Mucosa of gallbladder (tissue), 1 donor: ENCODE data around the gene CRIP1. TPM values are rescaled to one million over a fixed set of nuclear protein-coding genes. Genes with fewer than 3 reads are reported as not detected.

Source experiments
- DNase-seq: peaks from one replicate; pipeline ENCODE4 v3.0.0-alpha.2; 2020; ENCODE audit warnings: low spot score
- total RNA-seq: library from RNA; stranded (reverse); gene quantifications from one replicate; pipeline ENCODE4 v1.2.1, GENCODE V29; 2021
- donor health status: DM: no; HTN: no; CAD: no.

CRIP1 gene
- total RNA-seq, 1 donor from 2014 or later, result 35.7 TPM

DNA sequence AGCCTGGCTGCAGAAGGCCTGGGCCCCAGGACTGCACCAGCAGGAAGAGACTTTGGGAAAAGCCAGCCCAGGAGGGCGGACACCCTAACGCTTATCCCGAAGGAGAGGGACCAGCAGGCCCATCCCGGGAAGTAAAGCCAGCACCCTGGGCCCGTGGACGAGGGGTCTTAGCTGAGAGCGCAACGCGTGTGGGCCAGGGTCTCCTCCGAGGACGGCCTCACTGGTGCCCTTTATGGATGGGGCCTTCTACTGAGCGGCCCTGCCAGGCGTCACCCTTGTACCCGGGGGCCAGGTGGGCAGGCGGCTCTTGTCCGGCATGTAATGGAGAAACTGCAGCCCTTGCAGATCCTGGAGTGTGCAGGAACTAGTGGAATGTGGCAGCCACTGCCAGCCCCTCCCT lies 18.4 kb downstream of the CRIP1 start:
- DNase-seq, result no peak

DNA sequence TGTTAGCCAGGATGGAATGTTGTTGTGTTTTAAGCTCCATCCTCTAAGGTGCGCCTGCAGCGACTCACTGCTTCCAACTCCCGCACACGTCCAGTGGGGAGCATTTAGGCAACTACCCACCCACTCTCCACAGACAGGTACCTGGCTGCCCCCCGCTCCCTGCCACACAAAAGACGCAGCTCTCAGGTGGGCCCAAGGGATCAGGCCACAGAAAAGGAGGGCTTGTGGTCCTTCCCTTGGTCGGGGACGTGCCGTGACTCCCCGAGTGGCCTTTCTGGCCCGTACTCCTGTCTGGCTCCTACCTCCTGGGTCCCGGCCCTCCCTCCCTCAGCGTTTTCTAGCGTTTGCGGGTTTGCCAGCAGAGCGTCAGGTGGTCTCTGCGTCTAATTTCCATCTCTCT lies 20.6 kb downstream of the CRIP1 start:
- DNase-seq, result no peak

DNA sequence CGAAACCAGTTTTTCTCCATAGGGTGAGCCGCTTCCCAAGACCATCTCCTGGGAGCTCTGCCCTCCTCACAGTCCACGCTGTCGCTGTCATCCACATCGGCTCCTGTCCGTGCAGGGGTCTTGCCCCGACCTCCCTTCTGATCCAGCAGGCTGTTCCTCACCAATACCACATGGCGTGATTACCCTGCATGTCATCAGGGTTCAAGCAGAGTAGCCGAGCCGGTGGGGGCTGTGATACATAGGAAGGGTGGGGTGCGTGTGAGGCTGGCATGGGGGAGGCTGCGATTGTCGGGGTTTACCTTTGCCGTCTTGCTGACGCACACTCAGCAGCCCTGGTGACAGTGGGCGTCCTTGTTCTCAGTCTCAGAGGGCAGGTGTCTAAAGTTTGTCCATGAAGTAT lies 21.4 kb downstream of the CRIP1 start:
- DNase-seq, result no peak

DNA sequence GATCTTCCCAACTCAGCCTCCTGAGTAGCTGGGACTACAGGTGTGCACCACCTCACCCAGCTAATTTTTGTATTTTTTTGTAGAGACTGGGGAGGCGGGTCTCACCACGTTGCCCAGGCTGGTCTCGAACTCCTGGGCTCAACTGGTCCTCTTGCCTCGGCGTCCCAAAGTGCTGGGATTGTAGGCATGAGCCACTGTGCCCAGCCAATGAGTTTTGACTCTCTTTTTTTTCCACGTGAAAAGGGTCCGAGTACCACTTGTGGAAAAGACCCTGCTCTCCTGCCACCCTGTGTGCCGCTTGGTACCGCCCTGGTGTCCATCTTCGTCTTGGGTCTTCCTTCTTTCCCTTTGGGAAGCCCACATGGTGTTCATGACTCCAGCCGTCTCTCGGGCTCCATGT lies 21.9 kb downstream of the CRIP1 start:
- no peak for DNase-seq

DNA sequence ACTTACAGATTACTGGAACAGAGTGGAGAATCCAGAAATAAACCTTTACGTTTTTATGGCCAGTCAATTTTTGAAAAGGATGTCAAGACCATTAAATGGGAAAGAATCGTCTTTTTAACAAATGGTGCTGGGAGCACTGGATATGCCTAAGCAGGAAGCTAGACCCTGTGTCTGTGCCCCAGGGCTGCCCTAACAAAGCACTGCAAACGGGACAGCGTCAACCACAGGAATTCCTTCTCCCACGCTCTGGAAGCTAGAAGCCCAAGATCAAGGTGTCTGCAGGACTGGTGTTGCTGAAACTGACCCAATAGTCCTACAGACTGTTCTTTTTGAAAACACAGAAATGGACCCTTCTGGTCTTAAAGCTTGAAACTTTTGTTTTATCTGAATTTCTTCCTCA lies 30.4 kb downstream of the CRIP1 start:
- DNase-seq, result no peak

DNA sequence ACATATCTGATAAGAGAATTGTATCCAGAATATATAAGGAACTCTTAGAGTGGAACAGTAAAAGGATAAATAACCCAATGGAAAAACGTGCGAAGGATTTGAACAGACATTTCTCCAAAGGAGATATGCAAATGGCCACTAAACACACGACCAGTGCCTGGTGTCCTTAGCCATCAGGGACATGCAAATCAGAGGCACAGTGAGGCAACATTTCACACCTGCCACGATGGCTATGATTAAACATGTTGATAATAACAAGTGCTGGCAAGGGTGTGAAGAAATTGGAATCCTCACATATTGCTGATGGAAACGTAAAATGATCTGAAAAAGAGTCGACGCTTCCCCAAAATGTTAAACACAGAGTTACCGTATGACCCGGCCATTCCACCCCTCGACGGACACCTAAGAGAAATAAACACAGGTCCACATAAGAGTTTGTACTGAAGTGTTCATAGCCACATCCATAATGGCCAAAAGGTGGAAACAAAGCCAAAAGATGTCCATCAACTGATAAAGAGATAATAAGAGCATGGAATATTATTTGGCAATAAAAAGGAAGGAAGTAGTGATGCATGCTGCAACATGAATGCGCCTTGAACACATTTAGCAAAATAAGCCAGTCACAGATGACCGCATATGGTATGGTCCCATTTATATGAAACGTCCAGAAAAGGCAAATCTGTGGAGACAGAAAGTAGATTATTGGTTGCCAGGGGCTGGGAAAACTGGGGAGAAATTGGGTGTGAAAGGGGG lies 33.4 kb downstream of the CRIP1 start:
- no peak for DNase-seq

DNA sequence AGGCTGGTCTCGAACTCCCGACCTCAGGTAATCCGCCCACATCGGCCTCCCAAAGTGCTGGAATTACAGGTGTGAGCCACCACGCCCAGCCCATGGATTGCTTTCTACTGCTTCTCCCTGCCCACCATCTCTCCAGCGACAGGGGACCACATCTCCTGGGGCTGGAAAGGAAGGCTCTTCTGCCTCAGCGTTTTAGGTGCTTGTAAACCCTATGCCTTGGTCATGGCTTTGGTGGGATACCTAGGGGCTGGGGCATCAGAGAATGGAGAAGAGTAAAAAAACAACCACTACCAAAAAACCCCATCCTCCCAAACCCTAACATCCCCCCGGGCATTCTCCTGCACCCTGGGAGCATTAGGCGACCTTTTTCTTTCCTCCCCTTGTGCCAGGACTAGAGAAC lies 38.6 kb downstream of the CRIP1 start:
- no peak for DNase-seq

DNA sequence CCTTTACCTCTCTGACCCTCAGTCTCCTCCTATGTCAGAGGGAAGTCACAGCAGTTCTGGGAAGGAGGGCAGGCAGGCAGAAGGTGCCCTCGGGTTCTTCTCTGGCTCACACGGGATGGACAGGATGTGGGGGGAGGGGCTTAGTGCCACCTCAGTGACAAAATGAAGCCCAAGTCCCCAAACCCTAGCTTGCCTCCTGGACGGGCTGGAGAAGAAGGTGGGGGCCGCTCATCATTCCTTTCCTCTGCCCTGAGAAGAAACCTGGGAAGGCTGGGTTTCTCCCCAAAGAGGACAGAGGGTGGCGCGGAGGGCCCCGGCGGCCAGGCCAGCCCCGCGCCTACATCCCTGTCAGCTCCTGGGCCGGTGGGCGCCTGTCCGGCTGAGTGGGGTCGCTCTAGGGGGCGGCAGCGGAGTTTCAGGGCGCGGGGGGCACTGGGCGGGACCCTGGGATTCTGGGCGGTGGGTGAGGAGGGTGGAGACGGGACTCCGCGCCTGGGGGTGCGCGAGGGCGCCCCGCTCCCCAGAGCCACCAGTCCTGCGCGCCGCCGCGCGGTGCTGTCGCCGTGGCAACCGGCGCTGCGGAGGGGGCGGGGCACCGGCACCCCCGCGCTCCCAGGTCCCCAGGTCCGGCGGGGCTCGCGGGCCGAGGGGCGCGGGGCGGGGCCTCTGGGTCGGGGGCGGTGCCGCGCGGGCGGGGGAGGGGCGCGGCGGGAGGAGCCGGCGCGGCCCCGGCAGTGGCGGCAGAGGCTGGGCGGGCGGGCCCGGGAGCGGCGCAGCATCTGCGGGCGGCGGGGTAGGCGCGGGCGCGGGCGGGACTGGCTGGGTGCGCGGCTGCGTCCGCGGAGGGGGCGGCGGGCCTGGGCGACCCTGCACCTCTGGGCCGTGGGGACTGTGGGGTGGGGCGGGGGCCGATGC lies 39.4 kb downstream of the CRIP1 start, which contains the start of gene TMEM121:
Gene TMEM121 (plus strand): TSS at position 723 of the 915 bp plus-strand sequence. CDS start 2,252 bp downstream, outside the sequence.
- no peak for DNase-seq

DNA sequence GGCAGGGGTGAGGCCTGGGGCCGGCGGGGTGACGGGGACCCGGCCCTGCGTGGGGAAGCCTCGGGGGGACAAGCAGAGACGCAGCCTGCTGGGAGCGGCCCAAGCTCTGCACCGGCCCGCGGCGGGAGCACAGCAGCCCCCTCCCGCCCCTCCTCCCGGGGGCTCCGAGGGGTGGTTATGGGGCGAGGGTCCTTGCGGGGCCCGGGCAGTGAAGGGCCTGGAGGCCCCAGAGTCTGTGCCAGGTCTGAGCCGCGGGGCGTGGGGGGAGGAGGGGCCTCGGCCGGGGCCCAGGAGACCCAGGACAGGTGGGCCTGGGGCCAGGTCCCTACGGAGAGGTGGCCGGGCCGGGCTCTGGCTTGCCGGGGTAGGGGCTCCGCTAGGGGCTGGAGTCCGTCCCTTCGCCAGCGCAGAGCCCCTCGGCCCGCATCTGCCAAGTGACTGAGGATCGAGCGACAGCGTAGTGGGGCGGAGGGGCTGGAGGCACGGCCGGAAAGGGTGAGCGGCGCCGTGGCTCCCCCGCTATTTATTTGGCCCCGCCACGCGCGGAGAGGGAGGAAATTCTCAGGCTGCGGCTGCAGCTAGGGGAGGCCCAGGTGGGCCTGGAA lies 40.2 kb downstream of the CRIP1 start:
- no peak for DNase-seq

DNA sequence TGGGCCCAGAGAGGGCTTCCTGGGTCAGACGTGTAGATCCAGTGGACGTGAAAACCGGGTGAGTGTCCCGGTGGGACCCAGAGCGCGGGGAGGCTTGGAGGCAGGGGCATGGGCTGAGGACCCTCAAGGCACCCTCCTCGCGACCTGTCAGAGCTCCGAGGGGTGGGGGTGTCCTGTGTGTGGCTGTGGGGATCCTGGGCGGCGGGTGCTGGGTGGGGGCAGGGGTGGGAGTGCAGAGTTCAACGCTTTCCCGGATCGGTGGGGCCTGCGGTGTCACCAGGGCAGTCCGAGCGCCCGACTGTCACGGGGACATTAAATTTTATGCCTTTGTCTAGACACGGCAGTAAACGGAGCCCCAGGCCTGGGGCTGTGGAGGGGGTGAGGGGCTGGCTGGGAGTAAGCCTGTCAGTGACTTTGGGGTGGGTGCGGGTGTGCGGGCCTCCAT lies 40.7 kb downstream of the CRIP1 start:
- DNase-seq, result no peak

DNA sequence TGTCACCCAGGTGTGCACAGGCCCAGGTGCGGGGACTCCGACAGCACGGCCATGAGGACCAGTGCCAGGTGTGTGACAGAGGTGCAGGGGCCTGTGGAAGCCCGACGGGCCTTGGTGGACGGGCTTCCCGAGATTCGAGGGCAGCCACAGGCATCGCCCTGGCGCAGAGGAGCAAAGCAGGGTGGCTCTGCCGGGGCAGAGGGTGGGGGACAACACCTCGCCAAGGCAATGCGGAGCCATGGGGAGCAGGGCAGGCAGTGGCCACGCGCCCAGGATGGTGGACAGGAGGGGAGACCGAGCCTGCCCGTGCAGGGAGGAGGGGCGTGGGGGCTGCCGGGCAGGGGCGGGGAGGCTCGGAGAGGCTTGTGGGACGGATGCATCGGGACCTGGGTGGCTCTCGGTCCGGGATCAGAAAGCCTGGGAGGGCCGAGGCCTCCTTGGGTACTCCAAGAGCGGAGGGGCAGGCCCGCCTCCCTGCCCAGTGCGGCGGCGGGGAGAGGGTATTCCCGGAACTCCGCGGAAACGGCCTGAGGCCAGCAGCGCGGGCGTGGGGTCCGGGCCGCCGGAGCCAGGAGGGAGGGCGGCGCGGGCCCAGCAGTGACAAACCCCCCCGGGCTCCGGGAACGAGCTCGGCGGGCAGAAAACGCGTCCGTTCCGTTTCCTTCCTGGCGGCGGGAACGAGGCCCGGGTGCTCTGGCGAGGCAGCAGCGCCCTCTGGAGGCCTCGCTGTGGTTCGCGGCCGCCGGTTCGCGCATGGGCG lies 41.3 kb downstream of the CRIP1 start:
- DNase-seq, result peak; percentile 77

DNA sequence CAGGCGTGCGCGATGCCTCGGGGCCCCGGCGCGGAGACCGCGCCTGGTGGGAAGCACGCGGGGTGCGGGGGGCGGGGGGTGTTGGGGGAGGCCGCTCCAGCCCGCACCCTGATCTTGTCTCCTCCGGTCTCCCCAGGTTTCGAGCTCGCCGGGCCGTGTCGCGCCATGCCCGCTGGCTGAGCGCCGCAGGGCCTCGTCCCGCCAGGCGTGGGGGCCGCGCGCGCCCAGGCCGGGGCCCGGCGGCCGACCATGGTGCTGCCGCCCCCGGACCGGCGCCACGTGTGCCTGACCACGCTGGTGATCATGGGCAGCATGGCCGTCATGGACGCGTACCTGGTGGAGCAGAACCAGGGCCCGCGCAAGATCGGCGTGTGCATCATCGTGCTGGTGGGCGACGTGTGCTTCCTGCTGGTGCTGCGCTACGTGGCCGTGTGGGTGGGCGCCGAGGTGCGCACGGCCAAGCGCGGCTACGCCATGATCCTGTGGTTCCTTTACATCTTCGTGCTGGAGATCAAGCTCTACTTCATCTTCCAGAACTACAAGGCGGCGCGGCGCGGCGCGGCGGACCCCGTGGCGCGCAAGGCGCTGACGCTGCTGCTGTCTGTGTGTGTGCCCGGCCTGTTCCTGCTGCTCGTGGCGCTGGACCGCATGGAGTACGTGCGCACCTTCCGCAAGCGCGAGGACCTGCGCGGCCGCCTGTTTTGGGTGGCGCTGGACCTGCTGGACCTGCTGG lies 42.1 kb downstream of the CRIP1 start:
- DNase-seq, result no peak

DNA sequence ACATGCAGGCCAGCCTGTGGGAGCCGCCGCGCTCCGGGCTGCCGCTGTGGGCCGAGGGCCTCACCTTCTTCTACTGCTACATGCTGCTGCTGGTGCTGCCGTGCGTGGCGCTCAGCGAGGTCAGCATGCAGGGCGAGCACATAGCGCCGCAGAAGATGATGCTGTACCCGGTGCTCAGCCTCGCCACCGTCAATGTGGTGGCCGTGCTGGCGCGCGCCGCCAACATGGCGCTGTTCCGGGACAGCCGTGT lies 42.6 kb downstream of the CRIP1 start:
- no peak for DNase-seq

DNA sequence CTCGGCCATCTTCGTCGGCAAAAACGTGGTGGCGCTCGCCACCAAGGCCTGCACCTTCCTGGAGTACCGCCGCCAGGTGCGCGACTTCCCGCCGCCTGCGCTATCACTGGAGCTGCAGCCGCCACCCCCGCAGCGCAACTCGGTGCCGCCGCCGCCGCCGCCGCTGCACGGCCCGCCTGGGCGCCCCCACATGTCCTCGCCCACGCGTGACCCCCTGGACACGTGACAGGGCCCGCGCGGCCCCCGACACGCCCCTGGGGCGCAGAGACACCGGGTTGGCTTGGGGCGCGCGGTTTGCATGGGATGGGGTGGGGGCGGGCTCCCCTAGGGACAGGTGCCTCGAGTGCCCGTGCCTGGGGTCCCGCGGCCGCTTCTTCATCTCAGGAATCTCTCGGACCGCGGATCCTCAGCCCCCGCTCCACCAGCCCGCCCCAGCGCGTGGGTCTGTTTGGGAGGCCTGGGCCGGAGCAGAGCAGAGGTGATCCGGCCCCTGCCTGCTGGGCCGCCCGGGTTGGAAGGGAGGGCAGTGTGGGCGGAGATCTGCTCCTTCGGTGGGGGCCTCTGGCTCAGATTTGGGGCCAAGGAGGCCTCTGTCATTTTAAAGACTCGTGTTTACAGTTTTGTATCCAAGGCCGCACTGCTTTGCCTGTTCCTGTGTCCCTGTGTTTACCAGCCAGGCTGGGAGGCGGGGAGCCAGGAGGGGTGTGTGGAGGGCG lies 43.0 kb downstream of the CRIP1 start:
- DNase-seq, result no peak

DNA sequence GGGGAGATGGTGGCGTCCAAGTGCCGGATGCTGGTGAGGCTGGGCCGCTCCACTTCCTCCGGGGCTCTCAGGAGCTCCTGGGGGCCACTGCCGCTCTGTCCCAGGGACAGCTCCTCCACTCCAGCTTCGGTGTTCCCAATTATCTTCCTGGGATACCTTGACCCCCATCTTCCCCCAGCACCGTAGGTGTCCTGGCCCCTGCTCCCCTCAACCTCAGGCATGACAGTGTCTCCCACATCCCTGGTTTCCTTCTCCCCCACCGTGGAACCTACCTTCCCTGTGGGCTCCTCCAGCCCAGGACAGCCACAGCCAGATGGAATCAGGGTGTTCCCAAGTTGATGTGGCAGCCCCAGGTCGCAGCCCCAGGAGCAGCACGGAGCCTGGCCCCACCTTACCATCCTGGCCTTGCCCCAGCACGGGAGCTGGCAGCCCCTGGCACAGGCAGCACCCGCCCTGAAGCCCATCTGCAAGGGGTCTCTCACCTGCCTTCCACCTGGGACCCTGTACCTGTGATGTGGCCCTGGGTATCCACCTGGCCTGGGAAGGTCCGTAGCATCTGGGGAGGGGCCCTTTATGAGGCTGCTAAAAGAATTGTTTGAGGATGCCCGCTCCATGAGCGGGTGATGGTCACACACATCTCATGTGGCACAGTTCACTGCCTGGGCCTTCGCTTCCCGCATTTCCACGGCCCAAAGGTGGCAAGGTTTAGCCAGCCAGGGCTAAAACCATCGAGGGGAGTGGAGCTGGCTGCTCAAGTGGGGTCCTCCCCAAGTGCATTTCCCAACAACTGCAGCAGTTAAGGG lies 43.8 kb downstream of the CRIP1 start:
- DNase-seq, result no peak

DNA sequence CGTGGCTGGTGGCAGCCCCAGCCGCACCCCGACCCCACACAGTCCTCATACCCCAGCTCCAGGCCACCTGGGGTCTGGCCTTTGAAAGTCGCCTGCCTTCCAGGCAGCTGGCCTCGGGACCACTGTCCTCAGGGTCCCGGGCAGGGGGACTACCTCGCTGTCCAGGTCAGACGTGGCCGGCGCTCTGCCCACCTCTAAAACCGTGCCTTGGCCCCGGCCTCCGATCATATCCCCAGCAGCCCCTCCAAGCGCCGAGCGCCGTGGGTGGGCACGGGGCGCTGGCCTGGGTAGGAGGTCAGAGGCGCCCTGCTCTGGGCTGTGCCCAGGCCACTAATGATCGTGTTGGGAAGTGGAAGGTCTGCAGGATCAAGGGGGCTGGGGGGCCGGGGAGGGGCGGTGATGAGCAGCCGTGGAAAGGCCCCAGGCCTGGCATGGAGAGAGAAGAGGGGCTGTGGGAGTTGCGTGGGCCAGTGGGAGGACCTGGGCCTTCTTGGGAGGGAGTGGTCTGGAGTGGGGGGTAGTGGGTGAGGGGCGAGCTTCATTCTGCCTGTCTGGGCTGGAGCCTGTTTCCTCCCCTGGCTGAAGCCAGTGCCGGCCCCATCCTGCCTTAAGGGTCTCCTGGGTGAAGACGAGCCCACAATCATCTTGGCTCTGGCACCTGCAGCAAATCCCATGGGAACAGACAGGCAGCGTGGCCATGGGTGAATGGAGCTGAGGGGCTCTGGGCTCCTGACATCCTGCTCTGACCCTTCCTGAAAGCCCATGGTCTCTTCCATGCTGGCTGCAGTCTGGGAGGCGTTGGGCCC lies 44.6 kb downstream of the CRIP1 start:
- no peak for DNase-seq

DNA sequence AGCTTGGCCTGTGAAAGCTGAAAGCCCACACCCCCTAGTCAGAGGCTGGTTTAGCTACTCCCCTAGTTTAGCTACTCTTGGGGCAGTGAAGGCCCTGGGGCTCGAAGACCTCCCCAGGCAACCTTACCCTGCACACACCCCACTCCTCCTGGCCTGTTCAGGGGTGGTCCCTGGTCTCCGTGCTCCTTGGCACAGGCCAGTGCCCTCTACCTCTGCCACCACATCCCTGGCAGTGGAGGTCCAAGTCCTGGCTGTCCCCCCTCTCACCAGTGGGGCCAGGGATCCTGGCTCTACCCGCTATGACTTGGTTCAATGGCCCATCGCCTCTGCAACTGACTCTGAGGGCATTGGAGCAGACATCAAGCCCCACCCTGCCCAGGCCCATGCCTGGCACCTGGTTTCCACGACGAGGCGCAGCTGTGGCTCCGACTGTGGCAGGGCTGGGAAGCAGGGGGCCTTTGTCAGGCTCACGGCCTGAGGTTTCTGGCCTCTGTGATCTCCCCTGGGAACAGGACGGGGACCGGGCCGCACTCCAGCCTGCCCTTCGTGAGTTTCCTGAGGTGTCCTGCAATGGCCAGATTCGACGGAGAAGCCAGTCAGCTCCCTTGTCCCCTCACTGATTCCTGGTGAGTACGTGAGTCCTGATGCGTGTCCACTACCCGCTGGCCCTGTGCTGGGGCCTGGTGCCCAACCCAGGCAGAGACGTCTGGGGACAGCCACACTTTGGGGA lies 45.4 kb downstream of the CRIP1 start:
- DNase-seq, result no peak

DNA sequence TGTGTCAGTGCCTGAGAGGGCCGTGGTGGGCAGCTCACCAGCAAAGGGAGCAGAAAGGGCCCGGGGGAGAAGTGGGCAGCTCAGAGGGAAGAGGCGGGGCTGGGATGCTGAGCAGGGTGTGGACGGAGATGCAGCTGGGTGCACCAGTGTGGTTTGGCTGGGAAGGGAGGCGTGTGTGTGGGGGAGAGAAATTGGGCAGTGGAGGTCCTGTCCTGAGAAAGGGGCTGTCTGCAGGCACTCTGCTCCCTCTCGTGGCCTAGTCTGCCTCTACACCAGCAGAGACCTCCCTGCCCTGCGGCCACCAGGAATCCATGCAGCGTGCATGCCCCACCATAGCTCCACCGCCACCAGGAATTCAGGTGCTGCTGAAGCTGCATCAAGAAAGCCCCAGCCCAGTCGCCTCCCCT lies 46.1 kb downstream of the CRIP1 start:
- DNase-seq, result no peak
